K562 (cell line): Measurements from ENCODE around the gene NAA11. TPM values are rescaled to one million over a fixed set of nuclear protein-coding genes. Genes with fewer than 3 reads are reported as not detected.

Experiments
- ATAC-seq: fragments of 200-7000 bp; cut with Tn5 transposase; 3 replicates; pipeline ENCODE4 v1.9.1; 2020; ENCODE audit warnings: moderate library complexity
- BruUV-seq: library from RNA; stranded (reverse); fragments of 400-500 nt; replicated peaks from 2 replicates; lab custom pipeline; 2021; lab: Mats Ljungman, UMichigan
- CTCF ChIA-PET: fragments of 300-600 bp; formaldehyde crosslinking; extraction: SDS; loops from one replicate; lab custom pipeline; 2021; ENCODE audit warnings: low intra/inter-chr PET ratio; lab: Yijun Ruan, JAX
- POLR2A ChIA-PET: fragments of 300-600, 350-650 bp; sonication (Branson Sonifier 250); formaldehyde crosslinking; extraction: SDS; loops from one replicate; lab custom pipeline; 2021; ENCODE audit warnings: antibody characterized with exemption, inconsistent platforms; lab: Yijun Ruan, JAX
- DNase-seq, 4 experiments: peaks; one replicate each; pipeline versions ENCODE4 v3.0.0 to v3.0.0-alpha.2; 2011 to 2018; ENCODE audit warnings: low spot score in 3 of 4, mixed read lengths in 3 of 4; ENCODE audit errors: extremely low read depth in 1 of 4
- FAIRE-seq: peaks from 2 replicates; lab custom pipeline; 2011; peaks lifted over from hg19 to GRCh38; lab: Jason Lieb, UNC
- H2AFZ ChIP-seq: 2 replicates; pipeline ENCODE4 v1.6.0; 2011; ENCODE audit warnings: low read depth, low read length, control low read depth, inconsistent platforms
- H3K27ac ChIP-seq: fragments of 200-600 bp; 3 replicates; pipeline ENCODE4 v1.8.0; 2011; ENCODE audit warnings: low read depth, mild to moderate bottlenecking, control low read depth, inconsistent platforms, low read length, moderate library complexity, mixed read lengths; ENCODE audit errors: extremely low read depth
- H3K27me3 ChIP-seq, 2 experiments: fragments of 300-600 bp in 1 of 2; 2 replicates in 1 of 2; 3 replicates in 1 of 2; pipeline versions ENCODE4 v1.6.0 to v1.8.0; 2011; ENCODE audit warnings: inconsistent platforms in 2 of 2, low read length in 2 of 2, mild to moderate bottlenecking in 1 of 2, mixed read lengths in 1 of 2, moderate library complexity in 1 of 2; ENCODE audit not compliant: control insufficient read depth in 2 of 2, insufficient read depth in 2 of 2
- H3K36me3 ChIP-seq: fragments of 300-600 bp; 3 replicates; pipeline ENCODE4 v1.8.0; 2011; ENCODE audit warnings: mild to moderate bottlenecking, low read length, inconsistent platforms; ENCODE audit not compliant: control insufficient read depth, insufficient read depth
- H3K4me1 ChIP-seq, 2 experiments: fragments of 200-600 bp in 1 of 2; replicated peaks in 1 of 2; 2 replicates in 1 of 2; 3 replicates in 1 of 2; pipeline versions ENCODE4 v1.5.1 to v1.8.0; 2011; ENCODE audit warnings: inconsistent platforms in 2 of 2, low read length in 2 of 2, mild to moderate bottlenecking in 1 of 2, mixed read lengths in 1 of 2, moderate library complexity in 1 of 2; ENCODE audit not compliant: control insufficient read depth in 2 of 2, insufficient read depth in 2 of 2
- H3K4me2 ChIP-seq: 2 replicates; pipeline ENCODE4 v1.6.1; 2011; ENCODE audit warnings: low read length, control low read depth, inconsistent platforms, mixed read lengths; ENCODE audit not compliant: insufficient read depth
- H3K4me3 ChIP-seq: fragments of 200-600 bp; sonication (generic), shearing (Covaris generic); 2 replicates; pipeline ENCODE4 v1.5.1; 2016; ENCODE audit warnings: control low read depth, inconsistent platforms
- H3K79me2 ChIP-seq: fragments of 200-600 bp; 3 replicates; pipeline ENCODE4 v1.8.0; 2011; ENCODE audit warnings: low read length, inconsistent platforms; ENCODE audit not compliant: control insufficient read depth, insufficient read depth
- H3K9ac ChIP-seq, 2 experiments: 2 replicates each; pipeline versions ENCODE4 v1.6.0 to v1.6.1; 2011; ENCODE audit warnings: low read depth in 2 of 2, low read length in 2 of 2, control low read depth in 1 of 2, inconsistent platforms in 1 of 2, mild to moderate bottlenecking in 1 of 2, mixed read lengths in 1 of 2; ENCODE audit not compliant: insufficient read depth in 1 of 2
- H3K9me1 ChIP-seq: one replicate; pipeline ENCODE4 v1.6.0; 2011; ENCODE audit warnings: inconsistent platforms, mild to moderate bottlenecking, low read length, moderate library complexity; ENCODE audit not compliant: control insufficient read depth, insufficient read depth
- H3K9me3 ChIP-seq: replicated peaks from 2 replicates; pipeline ENCODE4 v1.5.1; 2011; ENCODE audit warnings: low read depth, low read length, inconsistent platforms; ENCODE audit not compliant: control insufficient read depth, insufficient read depth
- H4K20me1 ChIP-seq: replicated peaks from 2 replicates; pipeline ENCODE4 v1.6.1; 2011; ENCODE audit warnings: low read length, inconsistent platforms, mixed read lengths; ENCODE audit not compliant: control insufficient read depth, insufficient read depth
- CBFA2T2 ChIP-seq: fragments of 450-650 bp; conservative IDR thresholded peaks from 2 replicates; pipeline ENCODE4 v1.6.1; 2017; ENCODE audit warnings: mild to moderate bottlenecking
- HDAC1 ChIP-seq, 2 experiments: fragments of 450-650 bp; IDR thresholded peaks; 2 replicates each; pipeline ENCODE4 v1.6.1; 2016 to 2017; ENCODE audit warnings: inconsistent platforms in 1 of 2, mild to moderate bottlenecking in 1 of 2, moderate library complexity in 1 of 2
- NFRKB ChIP-seq: fragments of 450-650 bp; IDR thresholded peaks from 2 replicates; pipeline ENCODE4 v1.6.1; 2016; ENCODE audit warnings: low read depth
- U2AF2 ChIP-seq: fragments of 200-400 bp; formaldehyde crosslinking; optimal IDR thresholded peaks from 2 replicates; pipeline ENCODE3; 2017; ENCODE audit warnings: low read depth, mild to moderate bottlenecking, low read length
- ZNF318 ChIP-seq, 2 experiments: fragments of 450-650 bp; IDR thresholded peaks; 2 replicates each; pipeline ENCODE4 v1.6.1; 2016; ENCODE audit warnings: mild to moderate bottlenecking in 2 of 2, borderline replicate concordance in 1 of 2, low read depth in 1 of 2, moderate library complexity in 1 of 2
- ZNF449 ChIP-seq: fragments of 250-450 bp; sonication (Bioruptor Pico); IDR thresholded peaks from 2 replicates; pipeline ENCODE4 v1.8.0; 2022; ENCODE audit warnings: moderate library complexity, mild to moderate bottlenecking, inconsistent platforms
- WGBS: fragments of 100-300 bp; shearing (Covaris generic); methylation state at CpG from one replicate; pipeline ENCODE4 v1.1.6; 2016; ENCODE audit warnings: low coverage, mixed read lengths; ENCODE audit not compliant: insufficient coverage; ENCODE audit errors: missing lambda C conversion rate; 5-methylcytosine and 5-hydroxymethylcytosine counted together
- in situ Hi-C: fragments of 300-500 bp; cut with MboI; formaldehyde crosslinking; loops from 4 replicates; pipeline ENCODE4 v1.15.0; 2018; ENCODE audit warnings: inconsistent platforms, mixed read lengths
- intact Hi-C: fragments of 100-400 bp; cut with micrococcal nuclease; formaldehyde crosslinking; loops from 2 replicates; pipeline ENCODE4 v1.14.2; 2022
- polyA plus RNA-seq, 8 experiments: library from polyadenylated mRNA; depleted of rRNA in 4 of 8; stranded (reverse) in 5 of 8; unstranded in 3 of 8; fragments of >200 nt; fragmentation: Nextera tagmentation in 2 of 8; fragmentation: Illumina TruSeq in 1 of 8; extraction: Ambion mirVana in 2 of 8; extraction: Trizol in 1 of 8; gene quantifications; 2 replicates each; pipeline versions ENCODE4 v1.2.1 to v1.2.3, GENCODE V29; 2011 to 2014; ENCODE audit warnings: inconsistent platforms in 1 of 8, missing spikeins in 1 of 8
- total RNA-seq, 7 experiments: library from RNA; depleted of rRNA in 6 of 7; stranded (reverse); fragments of >200 nt in 6 of 7; fragmentation: Illumina TruSeq in 2 of 7; extraction: Trizol in 2 of 7; gene quantifications; 2 replicates each; pipeline versions ENCODE4 v1.2.1 to v1.2.3, GENCODE V29; 2011 to 2021; ENCODE audit warnings: low replicate concordance in 1 of 7
- TF ChIP-seq, protein P1 (sequence below): sonication (generic); formaldehyde crosslinking; IDR thresholded peaks from 2 replicates; pipeline ENCODE4 v1.8.0; 2022; ENCODE audit warnings: missing genetic modification reagents, mild to moderate bottlenecking, borderline replicate concordance
- TF ChIP-seq, protein P2 (sequence below): sonication (generic); formaldehyde crosslinking; IDR thresholded peaks from 2 replicates; pipeline ENCODE4 v1.8.1; 2022; ENCODE audit warnings: missing genetic modification reagents

NAA11 gene
- total and polyA plus RNA-seq, 9 of the 15 experiments (the other 6 are each of a cell fraction or from before 2014, with no cell fraction given): 17.1 to 34.6 (median 23.1) TPM

DNA sequence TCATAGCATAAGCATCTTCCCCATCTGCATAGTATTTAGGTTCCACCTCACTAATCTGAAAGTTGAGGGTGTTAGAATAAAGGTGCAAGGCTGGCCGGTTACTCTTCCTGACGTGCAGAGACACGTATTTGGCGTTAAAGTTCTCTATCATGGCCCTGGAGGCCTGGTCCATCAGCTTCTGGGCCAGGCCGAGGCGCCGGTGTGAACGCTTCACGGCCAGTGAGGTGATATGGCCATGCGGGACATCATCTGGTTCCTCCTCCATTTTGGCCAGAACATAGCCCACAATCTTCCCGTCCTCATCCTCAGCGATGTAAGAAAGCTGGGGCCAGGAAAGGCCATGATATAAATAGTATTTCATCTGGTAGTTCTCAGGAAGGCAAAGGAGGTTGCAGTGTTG, 425 bp downstream of the NAA11 start (continued):
- TF ChIP-seq HDAC1 (IDR thresholded peaks at IDR 0.05): no peak
- TF ChIP-seq NFRKB: peak; percentile 33; the same call in 1 of the 2 replicates
- no peak for TF ChIP-seq U2AF2
- TF ChIP-seq, protein P1, sequence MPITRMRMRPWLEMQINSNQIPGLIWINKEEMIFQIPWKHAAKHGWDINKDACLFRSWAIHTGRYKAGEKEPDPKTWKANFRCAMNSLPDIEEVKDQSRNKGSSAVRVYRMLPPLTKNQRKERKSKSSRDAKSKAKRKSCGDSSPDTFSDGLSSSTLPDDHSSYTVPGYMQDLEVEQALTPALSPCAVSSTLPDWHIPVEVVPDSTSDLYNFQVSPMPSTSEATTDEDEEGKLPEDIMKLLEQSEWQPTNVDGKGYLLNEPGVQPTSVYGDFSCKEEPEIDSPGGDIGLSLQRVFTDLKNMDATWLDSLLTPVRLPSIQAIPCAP (CRISPR knock-in tag): 0 out of 2 replicates have a peak, but pooled peaks have one; percentile 55
- no peak for TF ChIP-seq CBFA2T2

GRCh38 chr4:79319975-79320374, 5.9 kb downstream of the NAA11 start:
- POLR2A ChIA-PET: interaction anchor here (0.6 kb wide), 1 partner anchor 182 kb away, joined by 4 read pairs; no protein-coding TSS in a partner anchor
- WGBS: 28% methylated on average over 4 of the region's 4 CpGs
- no TSS peak for BruUV-seq
- H3K36me3 ChIP-seq: peaks cover 18% of the 10 kb centered on the region; the same call in 1 of the 3 replicates
- peaks cover 0 to 5% of the 10 kb centered on the region in 2 experiments; a peak in 2 of 5 replicates for H3K4me1 ChIP-seq
- no peak overlapping the region for H3K9ac ChIP-seq
- ATAC-seq (no peak), FAIRE-seq (no peak), DNase-seq (no peak)
- intact Hi-C loops: loop anchor here (2.0 to 10.0 kb wide), 4 partner anchors 108 to 1015 kb away; partner anchors contain the start of gene CFAP299
- H3K9me3 ChIP-seq: no peaks in the 10 kb centered on the region
- CTCF ChIA-PET: no interaction called here
- no peak overlapping the region for H3K4me2 ChIP-seq
- H3K4me3 ChIP-seq: no peak overlapping the region
- H2AFZ ChIP-seq: 0 out of 2 replicates have a peak overlapping the region, but pooled peaks have one; percentile 11
- no peaks in the 10 kb centered on the region for H3K27me3 ChIP-seq
- in situ Hi-C loops: no loop called here
- H4K20me1 ChIP-seq: no peaks in the 10 kb centered on the region
- H3K27ac ChIP-seq: no peak overlapping the region
- H3K79me2 ChIP-seq: peaks cover 82% of the 10 kb centered on the region
- H3K9me1 ChIP-seq: no peaks in the 10 kb centered on the region
- TF ChIP-seq ZNF318 (IDR thresholded peaks at IDR 0.05; ENCODE audit: borderline replicate concordance in 1 of 2, low read depth in 1 of 2) (no peak), ZNF449 (CRISPR knock-in tag) (no peak)
- TF ChIP-seq, protein P2, sequence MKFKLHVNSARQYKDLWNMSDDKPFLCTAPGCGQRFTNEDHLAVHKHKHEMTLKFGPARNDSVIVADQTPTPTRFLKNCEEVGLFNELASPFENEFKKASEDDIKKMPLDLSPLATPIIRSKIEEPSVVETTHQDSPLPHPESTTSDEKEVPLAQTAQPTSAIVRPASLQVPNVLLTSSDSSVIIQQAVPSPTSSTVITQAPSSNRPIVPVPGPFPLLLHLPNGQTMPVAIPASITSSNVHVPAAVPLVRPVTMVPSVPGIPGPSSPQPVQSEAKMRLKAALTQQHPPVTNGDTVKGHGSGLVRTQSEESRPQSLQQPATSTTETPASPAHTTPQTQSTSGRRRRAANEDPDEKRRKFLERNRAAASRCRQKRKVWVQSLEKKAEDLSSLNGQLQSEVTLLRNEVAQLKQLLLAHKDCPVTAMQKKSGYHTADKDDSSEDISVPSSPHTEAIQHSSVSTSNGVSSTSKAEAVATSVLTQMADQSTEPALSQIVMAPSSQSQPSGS (CRISPR knock-in tag): no peak
